Keratinocyte (primary cell): Measurements from ENCODE around the gene EDA. TPM values are rescaled to one million over a fixed set of nuclear protein-coding genes. Genes with fewer than 3 reads are reported as not detected.

Experiments
- DNase-seq: peaks from one replicate; pipeline ENCODE4 v3.0.0-alpha.2; 2011; ENCODE audit warnings: low read depth, missing footprints, low spot score
- FAIRE-seq: peaks from 2 replicates; lab custom pipeline; 2011; peaks lifted over from hg19 to GRCh38; lab: Jason Lieb, UNC
- H2AFZ ChIP-seq: 2 replicates; pipeline ENCODE4 v1.6.0; 2012; ENCODE audit warnings: low read length, control low read depth, inconsistent platforms; ENCODE audit not compliant: control insufficient read depth
- H3K27ac ChIP-seq: 2 replicates; pipeline ENCODE4 v1.5.1; 2011; ENCODE audit warnings: low read length; ENCODE audit not compliant: control insufficient read depth, insufficient read depth
- H3K27me3 ChIP-seq: 3 replicates; pipeline ENCODE4 v1.6.0; 2011; ENCODE audit warnings: low read length; ENCODE audit not compliant: control insufficient read depth, insufficient read depth; ENCODE audit errors: extremely low read depth
- H3K36me3 ChIP-seq, 2 experiments: 2 replicates in 1 of 2; 3 replicates in 1 of 2; pipeline ENCODE4 v1.5.1; 2011; ENCODE audit warnings: low read length in 2 of 2, mild to moderate bottlenecking in 1 of 2; ENCODE audit not compliant: control insufficient read depth in 2 of 2, insufficient read depth in 2 of 2; ENCODE audit errors: extremely low read depth in 1 of 2
- H3K4me1 ChIP-seq: 3 replicates; pipeline ENCODE4 v1.5.1; 2011; ENCODE audit warnings: low read length; ENCODE audit not compliant: control insufficient read depth, insufficient read depth; ENCODE audit errors: extremely low read depth
- H3K4me2 ChIP-seq: 3 replicates; pipeline ENCODE4 v1.6.0; 2011; ENCODE audit warnings: low read depth, low read length; ENCODE audit not compliant: control insufficient read depth, insufficient read depth; ENCODE audit errors: extremely low read depth
- H3K4me3 ChIP-seq, 3 experiments: fragments of 200-600 bp in 1 of 3; sonication (generic) in 1 of 3; 2 replicates in 2 of 3; 3 replicates in 1 of 3; pipeline ENCODE4 v1.5.1; 2011 to 2016; ENCODE audit warnings: low read length in 3 of 3, mild to moderate bottlenecking in 3 of 3, control low read depth in 2 of 3, inconsistent platforms in 1 of 3, low read depth in 1 of 3, mixed read lengths in 1 of 3, mixed run types in 1 of 3, moderate library complexity in 1 of 3; ENCODE audit not compliant: control insufficient read depth in 2 of 3, insufficient read depth in 2 of 3; ENCODE audit errors: extremely low read depth in 1 of 3
- H3K79me2 ChIP-seq: 2 replicates; pipeline ENCODE4 v1.6.0; 2012; ENCODE audit warnings: low read length; ENCODE audit not compliant: control insufficient read depth, insufficient read depth
- H3K9ac ChIP-seq: 3 replicates; pipeline ENCODE4 v1.6.0; 2011; ENCODE audit warnings: low read length; ENCODE audit not compliant: control insufficient read depth, insufficient read depth; ENCODE audit errors: extremely low read depth
- H3K9me1 ChIP-seq: 3 replicates; pipeline ENCODE4 v1.6.0; 2011; ENCODE audit warnings: low read length; ENCODE audit not compliant: control insufficient read depth, insufficient read depth; ENCODE audit errors: extremely low read depth
- H3K9me3 ChIP-seq: 2 replicates; pipeline ENCODE4 v1.5.1; 2012; ENCODE audit warnings: low read depth, low read length; ENCODE audit not compliant: control insufficient read depth
- H4K20me1 ChIP-seq: 3 replicates; pipeline ENCODE4 v1.6.0; 2011; ENCODE audit warnings: low read length; ENCODE audit not compliant: control insufficient read depth, insufficient read depth; ENCODE audit errors: extremely low read depth
- CTCF ChIP-seq, 3 experiments: IDR thresholded peaks in 1 of 3; conservative IDR thresholded peaks in 1 of 3; optimal IDR thresholded peaks in 1 of 3; 2 replicates in 2 of 3; 3 replicates in 1 of 3; pipeline versions ENCODE3 to v1.5.1; 2011; ENCODE audit warnings: low read length in 3 of 3, mild to moderate bottlenecking in 3 of 3, moderate library complexity in 2 of 3, control low read depth in 1 of 3, inconsistent platforms in 1 of 3; ENCODE audit not compliant: insufficient read depth in 2 of 3; ENCODE audit errors: extremely low read depth in 1 of 3
- EZH2 ChIP-seq: IDR thresholded peaks from one replicate; pipeline ENCODE4 v1.6.1; 2012; ENCODE audit warnings: inconsistent platforms, mild to moderate bottlenecking, low read length, moderate library complexity
- dilution Hi-C: fragments of 300-500 bp; cut with MboI; formaldehyde crosslinking; loops from one replicate; pipeline ENCODE4 v1.7.0; 2020; ENCODE audit warnings: low sequenced_read_pairs; ENCODE audit not compliant: extremely low pct_ligation_motif_present
- polyA plus RNA-seq, 5 experiments: library from polyadenylated mRNA; depleted of rRNA in 3 of 5; stranded (reverse) in 3 of 5; stranded (forward) in 1 of 5; unstranded in 1 of 5; fragments of >200 nt; gene quantifications; 1 replicate in 1 of 5; 2 replicates in 3 of 5; 3 replicates in 1 of 5; pipeline versions ENCODE4 v1.2.1 to v1.2.3, GENCODE V29; 2011 to 2012; ENCODE audit warnings: missing spikeins in 2 of 5, low read depth in 1 of 5, low replicate concordance in 1 of 5

Gene EDA
- polyA plus RNA-seq, 1 donor (not counting 4 experiments of a cell fraction or from before 2014, with no cell fraction given): 0.75 TPM

DNA sequence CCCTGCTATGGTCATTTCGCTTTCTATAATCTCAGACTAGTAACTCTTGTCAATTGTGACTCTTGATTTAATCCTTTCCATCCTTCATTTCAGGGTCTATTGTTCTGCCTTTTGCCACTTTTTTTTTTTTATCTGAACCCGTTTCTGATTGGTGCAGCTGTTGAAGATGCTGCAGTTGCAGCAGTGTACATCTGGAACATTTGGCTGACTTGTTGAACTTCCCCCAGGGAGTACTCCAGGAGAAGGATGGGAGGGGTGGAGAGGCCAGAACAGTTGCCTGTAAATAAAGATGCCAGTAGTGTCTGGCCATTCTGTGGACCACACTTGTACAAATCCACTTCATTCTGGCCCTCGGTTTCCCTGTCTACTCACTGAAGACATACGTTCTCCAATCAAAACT, 1.0 kb upstream of the EDA start:
- dilution Hi-C loops: no loop called here
- H4K20me1 ChIP-seq: no peaks in the 10 kb centered on the region
- peaks cover 5% of the 10 kb centered on the region for H3K4me1 ChIP-seq
- DNase-seq (no peak), FAIRE-seq (no peak)
- TF ChIP-seq CTCF (optimal IDR thresholded peaks at IDR 0.05 in 1 of 3, IDR thresholded peaks at IDR 0.05 in 1 of 3, conservative IDR thresholded peaks at IDR 0.05 in 1 of 3; ENCODE audit: extremely low read depth in 1 of 3, insufficient read depth in 2 of 3, low read length in 3 of 3) (no peak), EZH2 (no peak)
- H3K36me3 ChIP-seq: no peaks in the 10 kb centered on the region
- no peaks in the 10 kb centered on the region for H3K9me3 ChIP-seq
- no peak overlapping the region for H3K27ac ChIP-seq
- no peak overlapping the region for H3K4me2 ChIP-seq
- no peaks in the 10 kb centered on the region for H3K79me2 ChIP-seq
- no peak overlapping the region for H3K4me3 ChIP-seq
- no peaks in the 10 kb centered on the region for H3K9me1 ChIP-seq
- H3K27me3 ChIP-seq: no peaks in the 10 kb centered on the region
- no peak overlapping the region for H2AFZ ChIP-seq
- no peak overlapping the region for H3K9ac ChIP-seq

GRCh38 chrX:69615342-69615741, 571 bp upstream of the EDA start:
- H2AFZ ChIP-seq: no peak overlapping the region
- FAIRE-seq: no peak
- H3K79me2 ChIP-seq: no peaks in the 10 kb centered on the region
- no peak for TF ChIP-seq EZH2
- TF ChIP-seq CTCF (optimal IDR thresholded peaks at IDR 0.05 in 1 of 3, IDR thresholded peaks at IDR 0.05 in 1 of 3, conservative IDR thresholded peaks at IDR 0.05 in 1 of 3; ENCODE audit: extremely low read depth in 1 of 3, insufficient read depth in 2 of 3, low read length in 3 of 3): no peak
- H3K27ac ChIP-seq: no peak overlapping the region
- DNase-seq: no peak
- H3K4me1 ChIP-seq: peaks cover 5% of the 10 kb centered on the region
- H3K4me2 ChIP-seq: peak overlapping the region; percentile 29
- H3K9me1 ChIP-seq: no peaks in the 10 kb centered on the region
- no peaks in the 10 kb centered on the region for H3K27me3 ChIP-seq
- dilution Hi-C loops: no loop called here
- H4K20me1 ChIP-seq: no peaks in the 10 kb centered on the region
- H3K36me3 ChIP-seq: no peaks in the 10 kb centered on the region
- H3K4me3 ChIP-seq: no peak overlapping the region
- H3K9ac ChIP-seq: no peak overlapping the region
- no peaks in the 10 kb centered on the region for H3K9me3 ChIP-seq
